ENCODE measurements around the gene TRAPPC12. TPM values are rescaled to one million over a fixed set of nuclear protein-coding genes. Genes with fewer than 3 reads are reported as not detected.

The TRAPPC12 gene
- total RNA-seq, 1 experiment from 2014 or later = 86.2 TPM

- no peaks in the 10 kb centered on the region for H4K20me1 ChIP-seq (ENCODE audit: low read length)
- H3F3A ChIP-seq (ENCODE audit: low read length, unreplicated experiment) = no peaks in the 10 kb centered on the region
- TF ChIP-seq EZH2 (IDR thresholded peaks at IDR 0.05; ENCODE audit: low read length, unreplicated experiment) (no peak), EZH2phosphoT487 (IDR thresholded peaks at IDR 0.05; ENCODE audit: borderline replicate concordance, low read length) (no peak), CTCF (conservative IDR thresholded peaks at IDR 0.05; ENCODE audit: low read depth, low read length) (no peak)
- no peaks in the 10 kb centered on the region for H3K9me2 ChIP-seq (replicated peaks; ENCODE audit: low read length)
- no peaks in the 10 kb centered on the region for H3K79me2 ChIP-seq (ENCODE audit: low read length)
- H3K9ac ChIP-seq (ENCODE audit: low read length) = no peak overlapping the region
- H3K4me2 ChIP-seq (ENCODE audit: low read length) = no peak overlapping the region
- intact Hi-C loops (cut with micrococcal nuclease) = no loop called here
- H2AFZ ChIP-seq (ENCODE audit: low read length) = no peak overlapping the region
- DNase-seq = no peak
- no peaks in the 10 kb centered on the region for H3K36me3 ChIP-seq (ENCODE audit: low read depth, low read length)
- no peak overlapping the region for H3K27ac ChIP-seq (ENCODE audit: low read length)
- POLR2A ChIA-PET (ENCODE audit: unreplicated experiment) = no interaction called here
- H3K4me1 ChIP-seq (ENCODE audit: insufficient read depth, low read length) = no peaks in the 10 kb centered on the region
- BruUV-seq (replicated peaks) = TSS peak; percentile 10
- ATAC-seq = no peak
- CTCF ChIA-PET = no interaction called here
- no peaks in the 10 kb centered on the region for H3K27me3 ChIP-seq (ENCODE audit: low read length)
- no peaks in the 10 kb centered on the region for H3K9me3 ChIP-seq (ENCODE audit: low read length)
- no peak overlapping the region for H3K4me3 ChIP-seq (ENCODE audit: low read length)
These were observed 109.6 kb downstream of the TRAPPC12 start for GRCh38 chr2:3488855-3489763.

GRCh38 chr2:3489764-3490115 is 110.2 kb downstream of the TRAPPC12 start:
- no peak overlapping the region for H3K9ac ChIP-seq (ENCODE audit: low read length)
- H3K4me3 ChIP-seq (ENCODE audit: low read length) = no peak overlapping the region
- H3K27me3 ChIP-seq (ENCODE audit: low read length) = no peaks in the 10 kb centered on the region
- ATAC-seq (no peak), DNase-seq (no peak)
- H3K4me2 ChIP-seq (ENCODE audit: low read length) = no peak overlapping the region
- no peaks in the 10 kb centered on the region for H3K79me2 ChIP-seq (ENCODE audit: low read length)
- H3K27ac ChIP-seq (ENCODE audit: low read length) = no peak overlapping the region
- no peak for TF ChIP-seq CTCF (conservative IDR thresholded peaks at IDR 0.05; ENCODE audit: low read depth, low read length)
- TF ChIP-seq EZH2 (IDR thresholded peaks at IDR 0.05; ENCODE audit: low read length, unreplicated experiment) = no peak
- no peak for TF ChIP-seq EZH2phosphoT487 (IDR thresholded peaks at IDR 0.05; ENCODE audit: borderline replicate concordance, low read length)
- no peaks in the 10 kb centered on the region for H3K4me1 ChIP-seq (ENCODE audit: insufficient read depth, low read length)
- no peaks in the 10 kb centered on the region for H3K9me3 ChIP-seq (ENCODE audit: low read length)
- no peaks in the 10 kb centered on the region for H3K9me2 ChIP-seq (replicated peaks; ENCODE audit: low read length)
- no peaks in the 10 kb centered on the region for H4K20me1 ChIP-seq (ENCODE audit: low read length)
- ChIA-PET POLR2A (ENCODE audit: unreplicated experiment) (no interaction called here), CTCF (no interaction called here)
- BruUV-seq (replicated peaks) = no TSS peak
- intact Hi-C loops (cut with micrococcal nuclease) = no loop called here
- no peaks in the 10 kb centered on the region for H3K36me3 ChIP-seq (ENCODE audit: low read depth, low read length)
- no peaks in the 10 kb centered on the region for H3F3A ChIP-seq (ENCODE audit: low read length, unreplicated experiment)
- no peak overlapping the region for H2AFZ ChIP-seq (ENCODE audit: low read length)

Data from PC-3 (cell line).